AG10803 (cell line): ENCODE data around the gene SNX30.
A peak's percentile ranks its signal among the peaks of the same experiment; 100 is the strongest.

Experiments
- DNase-seq: peaks from one replicate; pipeline ENCODE4 v3.0.0; 2010; ENCODE audit warnings: low read depth
- H3K4me3 ChIP-seq: 2 replicates; pipeline ENCODE4 v1.5.1; 2011; ENCODE audit warnings: mild to moderate bottlenecking, low read length, control low read depth
- TF ChIP-seq, protein P1 (sequence below): conservative IDR thresholded peaks from 2 replicates; pipeline ENCODE4 v1.5.1; 2011; ENCODE audit warnings: mild to moderate bottlenecking, low read length, control low read depth, inconsistent platforms

Gene SNX30

DNA sequence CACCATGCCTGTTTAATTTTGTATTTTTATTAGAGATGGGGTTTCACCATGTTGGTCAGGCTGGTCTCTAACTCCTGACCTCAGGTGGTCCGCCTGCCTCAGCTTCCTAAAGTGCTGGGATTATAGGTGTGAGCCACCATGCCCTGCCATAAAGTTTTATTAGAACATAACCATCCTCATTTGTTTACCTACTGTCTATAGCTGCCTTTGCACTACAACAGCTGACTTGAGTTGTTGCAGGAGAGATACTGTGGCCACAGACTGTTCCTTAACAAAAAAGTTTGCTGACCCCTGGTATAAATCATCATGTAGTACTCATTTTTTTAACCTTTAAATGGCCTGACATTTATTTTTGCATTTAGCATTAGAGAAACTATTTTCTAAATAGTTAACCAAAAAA is 31.7 kb downstream of the SNX30 start:
- H3K4me3 ChIP-seq = no peak overlapping the region
- TF ChIP-seq, protein P1, sequence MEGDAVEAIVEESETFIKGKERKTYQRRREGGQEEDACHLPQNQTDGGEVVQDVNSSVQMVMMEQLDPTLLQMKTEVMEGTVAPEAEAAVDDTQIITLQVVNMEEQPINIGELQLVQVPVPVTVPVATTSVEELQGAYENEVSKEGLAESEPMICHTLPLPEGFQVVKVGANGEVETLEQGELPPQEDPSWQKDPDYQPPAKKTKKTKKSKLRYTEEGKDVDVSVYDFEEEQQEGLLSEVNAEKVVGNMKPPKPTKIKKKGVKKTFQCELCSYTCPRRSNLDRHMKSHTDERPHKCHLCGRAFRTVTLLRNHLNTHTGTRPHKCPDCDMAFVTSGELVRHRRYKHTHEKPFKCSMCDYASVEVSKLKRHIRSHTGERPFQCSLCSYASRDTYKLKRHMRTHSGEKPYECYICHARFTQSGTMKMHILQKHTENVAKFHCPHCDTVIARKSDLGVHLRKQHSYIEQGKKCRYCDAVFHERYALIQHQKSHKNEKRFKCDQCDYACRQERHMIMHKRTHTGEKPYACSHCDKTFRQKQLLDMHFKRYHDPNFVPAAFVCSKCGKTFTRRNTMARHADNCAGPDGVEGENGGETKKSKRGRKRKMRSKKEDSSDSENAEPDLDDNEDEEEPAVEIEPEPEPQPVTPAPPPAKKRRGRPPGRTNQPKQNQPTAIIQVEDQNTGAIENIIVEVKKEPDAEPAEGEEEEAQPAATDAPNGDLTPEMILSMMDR = no peak
- no peak for DNase-seq

DNA sequence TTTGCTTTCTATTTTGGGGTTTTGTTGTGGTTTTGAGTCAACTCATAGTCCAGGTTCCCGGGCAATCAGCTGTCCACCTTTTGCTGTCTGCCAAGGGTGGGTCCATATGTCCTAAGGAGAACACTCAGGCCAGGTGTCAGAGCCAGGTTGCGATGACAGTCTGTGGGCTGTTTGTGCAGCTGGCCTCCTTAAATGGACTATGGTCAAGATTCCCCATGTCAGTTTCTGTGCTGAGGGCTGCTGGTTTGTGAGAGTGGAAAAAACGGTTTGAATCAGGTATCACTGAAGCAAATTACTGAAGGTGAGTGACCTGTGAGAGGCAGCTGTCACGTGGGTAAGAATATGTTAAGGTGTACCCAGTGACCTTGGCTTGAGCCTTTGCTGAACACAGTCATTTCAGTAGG is 33.0 kb downstream of the SNX30 start:
- no peak for DNase-seq
- TF ChIP-seq, protein P1 = no peak
- no peak overlapping the region for H3K4me3 ChIP-seq

DNA sequence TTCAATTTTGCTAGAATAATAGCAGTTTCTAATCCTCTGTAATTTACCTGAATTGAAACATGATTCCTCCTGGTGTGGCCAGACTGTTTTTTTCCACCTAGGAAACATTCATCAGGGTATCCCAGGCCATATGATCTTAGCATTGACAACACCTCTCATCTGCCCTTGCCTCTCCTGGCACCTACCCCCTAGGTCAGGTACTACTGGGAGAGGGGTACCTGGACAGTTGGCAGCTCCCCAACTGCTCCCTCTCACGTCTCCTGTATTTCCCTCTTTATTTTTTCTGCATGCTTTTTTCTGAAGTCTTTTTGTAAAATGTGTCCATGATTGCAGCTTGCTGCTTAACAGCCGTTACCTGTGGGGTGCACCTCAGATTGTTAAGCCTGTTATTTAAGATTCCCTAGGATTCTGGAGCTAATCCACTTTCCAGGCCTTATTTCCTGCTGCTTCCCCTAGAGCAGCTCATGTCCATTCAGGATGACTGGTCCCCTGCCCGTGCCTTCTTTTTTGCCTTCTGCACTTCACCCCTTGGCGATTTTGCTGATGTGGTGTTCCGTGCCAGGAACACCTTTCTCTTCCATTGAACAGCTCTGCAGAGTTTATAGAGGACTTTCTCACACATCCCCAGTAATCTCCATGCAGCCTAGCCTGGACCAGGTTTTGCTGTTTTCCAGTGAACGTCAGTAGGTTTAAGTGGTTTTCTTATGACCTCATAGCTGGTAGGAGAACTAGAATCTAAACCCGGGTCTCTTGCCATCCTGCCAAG is 33.6 kb downstream of the SNX30 start:
- TF ChIP-seq, protein P1 = no peak
- DNase-seq = no peak

DNA sequence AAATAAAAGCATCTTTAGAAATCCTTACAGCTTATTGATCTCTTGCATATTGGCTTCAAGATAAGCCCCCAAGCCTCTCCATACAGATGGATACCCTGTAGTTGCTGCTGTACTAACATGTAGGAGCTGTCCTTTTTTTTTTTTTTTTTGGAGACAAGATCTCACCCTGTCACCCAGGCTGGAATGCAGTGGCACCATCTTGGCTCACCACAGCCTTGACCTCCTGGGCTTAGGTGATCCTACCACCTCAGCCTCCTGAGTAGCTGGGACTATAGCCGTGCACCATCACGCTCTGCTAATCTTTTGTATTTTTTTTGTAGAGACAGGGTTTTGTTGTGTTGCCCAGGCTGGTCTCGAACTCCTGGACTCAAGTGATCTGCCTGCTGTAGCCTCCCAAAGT is 35.4 kb downstream of the SNX30 start:
- DNase-seq = no peak
- TF ChIP-seq, protein P1 = no peak
- no peak overlapping the region for H3K4me3 ChIP-seq

More for the DNA sequence above, 33.6 kb downstream of the SNX30 start:
- H3K4me3 ChIP-seq = no peak overlapping the region

DNA sequence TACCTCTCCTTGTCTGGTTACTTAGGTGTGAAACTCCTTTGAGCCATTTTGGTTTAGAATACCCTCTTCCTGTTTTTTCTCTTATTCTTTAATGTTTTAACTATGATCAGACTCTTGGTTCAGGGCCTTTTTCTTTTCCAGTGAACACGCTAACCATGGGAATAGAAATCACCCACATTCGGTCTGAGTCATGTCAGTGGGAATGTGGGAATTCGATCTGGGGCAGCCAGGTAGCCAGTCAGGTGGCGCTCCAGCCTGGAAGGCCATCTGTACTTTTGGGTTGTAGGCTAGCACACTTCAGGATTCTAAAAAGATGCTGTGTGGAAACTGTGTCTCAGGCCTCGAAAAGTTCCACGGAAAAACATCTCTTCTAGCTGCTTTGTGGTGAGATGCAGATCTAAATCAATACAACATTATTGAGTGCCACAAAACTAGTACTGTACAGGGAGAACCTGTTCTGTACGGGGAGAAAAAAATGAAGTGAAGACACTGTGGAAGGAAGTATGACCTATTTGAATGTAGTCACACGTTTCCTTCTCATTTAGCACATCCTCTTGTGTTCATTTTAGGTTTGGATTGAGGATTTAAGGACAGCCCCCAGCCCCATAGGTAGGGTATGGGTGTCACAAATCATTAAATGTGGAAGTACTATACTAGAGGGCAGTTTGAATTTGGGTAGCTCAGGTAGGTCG is 36.4 kb downstream of the SNX30 start:
- no peak overlapping the region for H3K4me3 ChIP-seq
- DNase-seq = no peak
- TF ChIP-seq, protein P1 = no peak

DNA sequence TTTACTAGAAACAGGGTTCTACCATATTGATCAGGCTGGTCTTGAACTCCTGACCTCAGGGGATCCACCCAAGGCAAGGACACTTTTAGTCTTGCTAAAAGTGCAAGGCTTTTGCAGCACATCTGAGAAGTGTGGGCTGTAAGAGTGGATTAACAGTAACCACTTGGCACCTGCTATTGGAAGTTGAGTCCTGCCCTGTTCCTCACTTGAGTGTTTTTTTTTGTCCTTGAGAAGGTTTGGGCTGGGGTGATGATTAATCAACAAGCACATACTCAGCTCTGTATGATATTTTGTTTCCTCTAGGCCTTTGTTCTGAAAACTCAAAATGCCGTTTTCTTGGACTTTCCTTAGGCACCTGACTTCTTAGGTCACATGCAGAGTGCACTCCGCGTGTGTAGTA is 37.4 kb downstream of the SNX30 start:
- no peak for DNase-seq
- TF ChIP-seq, protein P1 = no peak
- no peak overlapping the region for H3K4me3 ChIP-seq

DNA sequence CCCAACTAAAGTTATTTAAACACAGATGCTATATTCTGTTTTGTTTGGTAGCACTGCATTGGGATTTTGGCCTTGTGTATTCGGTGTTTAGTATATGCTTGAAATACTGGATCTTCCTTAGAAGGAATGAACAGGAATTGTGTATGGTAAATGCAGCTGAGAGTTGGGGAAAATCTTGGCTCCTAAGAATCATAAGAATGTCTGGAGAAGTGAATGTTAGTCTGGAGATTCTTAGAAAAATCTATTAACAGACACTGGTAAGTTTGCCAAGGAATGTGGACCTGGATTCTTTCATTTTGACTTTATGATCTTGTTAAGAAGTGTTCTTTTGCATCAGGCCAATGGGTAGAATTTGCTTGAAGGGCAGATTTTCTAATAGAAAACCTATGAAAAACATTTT is 38.9 kb downstream of the SNX30 start:
- TF ChIP-seq, protein P1 = no peak
- peak; percentile 84 for DNase-seq
- no peak overlapping the region for H3K4me3 ChIP-seq
